GM18951 (cell line): Measurements from ENCODE around the gene NPR2.

Experiments
- POLR2A ChIP-seq: IDR thresholded peaks from 4 replicates; pipeline ENCODE4 v1.6.1; 2011; ENCODE audit warnings: mild to moderate bottlenecking; ENCODE audit not compliant: insufficient read length, insufficient read depth; ENCODE audit errors: extremely low read depth
- in situ Hi-C: fragments of 300-500 bp; cut with MboI; formaldehyde crosslinking; loops from one replicate; pipeline ENCODE4 v1.12.0; 2022; ENCODE audit warnings: low sequenced_read_pairs, mixed read lengths, inconsistent platforms; ENCODE audit not compliant: unreplicated experiment

Gene NPR2

DNA sequence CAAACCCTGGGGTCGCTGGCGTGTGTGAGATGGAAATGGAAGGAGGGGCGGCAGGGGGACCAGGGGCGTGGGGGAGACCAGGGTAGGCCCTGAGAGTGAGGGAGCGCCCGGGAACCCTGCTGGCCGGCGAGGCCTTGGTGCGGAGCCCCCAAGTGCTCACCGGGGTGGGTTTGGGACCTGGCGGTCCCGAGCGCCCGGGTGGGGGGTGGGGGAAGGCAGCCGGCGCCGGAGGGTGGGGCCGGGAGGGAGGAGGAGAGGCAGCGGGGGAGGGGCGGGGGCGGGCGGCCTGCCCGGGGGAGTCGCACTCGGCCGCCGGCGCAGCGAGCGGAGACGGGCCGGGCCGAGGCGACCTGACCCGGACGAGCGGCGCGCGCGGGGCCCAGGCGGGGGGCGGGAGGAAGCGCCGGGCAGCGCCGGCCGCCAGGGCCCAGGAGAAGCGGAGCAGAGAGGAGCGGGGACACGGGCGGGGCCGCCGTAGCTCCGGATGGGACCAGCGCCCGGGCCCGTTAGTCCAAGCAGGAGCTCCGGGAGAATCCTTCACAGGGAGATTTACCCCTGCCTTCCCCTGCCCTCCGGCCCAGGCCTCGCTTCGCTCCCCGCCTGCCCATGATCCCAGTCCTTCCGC, at the start of gene NPR2:
Gene NPR2, plus strand, starts transcription at position 295 of the 625 bp plus-strand sequence. CDS start 818 bp downstream, outside the sequence.
- TF ChIP-seq POLR2A: no peak
- in situ Hi-C loops: loop anchor here (25.0 kb wide), 1 partner anchor 96 kb away; no protein-coding TSS in a partner anchor

DNA sequence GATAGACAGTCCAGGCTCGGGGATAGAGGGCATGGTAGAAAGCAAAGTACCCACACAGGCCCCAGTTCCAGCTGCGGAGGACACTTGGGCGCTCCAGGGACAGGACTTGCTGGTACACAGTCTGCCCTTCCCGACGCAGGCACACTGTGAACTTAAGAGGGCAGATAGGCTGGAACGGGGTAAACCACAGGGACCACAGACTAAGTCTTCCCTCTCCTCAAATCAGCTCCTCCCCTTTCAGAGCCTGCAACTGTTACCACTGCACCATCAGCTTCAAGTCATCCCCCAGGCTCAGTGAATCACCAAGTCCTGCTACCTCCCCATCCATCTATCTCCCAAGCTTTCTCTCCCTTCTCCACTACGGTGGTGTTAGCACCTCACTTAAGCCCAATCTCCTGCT, 49.7 kb upstream of the NPR2 start:
- in situ Hi-C loops: no loop called here
- TF ChIP-seq POLR2A: no peak

DNA sequence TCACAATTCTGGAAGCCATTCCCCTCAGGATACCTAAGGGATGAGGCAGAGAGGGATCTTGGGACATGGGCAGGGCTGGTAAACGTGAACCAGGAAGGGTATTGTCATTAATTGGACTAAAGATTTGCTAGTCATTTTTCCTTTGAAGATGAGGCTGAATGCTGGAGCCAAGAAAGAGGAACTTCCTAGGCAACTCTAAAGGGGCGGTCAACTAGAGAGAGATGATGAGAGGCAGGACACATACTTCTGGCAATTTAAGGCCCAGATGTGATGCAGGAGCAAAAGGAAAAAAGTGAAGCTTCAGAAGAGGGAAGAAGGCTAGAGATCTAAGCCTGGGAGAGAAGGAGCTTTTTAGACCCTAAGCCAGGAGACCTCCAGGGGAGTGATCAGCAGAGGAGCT, 47.9 kb upstream of the NPR2 start:
- in situ Hi-C loops: no loop called here
- no peak for TF ChIP-seq POLR2A

DNA sequence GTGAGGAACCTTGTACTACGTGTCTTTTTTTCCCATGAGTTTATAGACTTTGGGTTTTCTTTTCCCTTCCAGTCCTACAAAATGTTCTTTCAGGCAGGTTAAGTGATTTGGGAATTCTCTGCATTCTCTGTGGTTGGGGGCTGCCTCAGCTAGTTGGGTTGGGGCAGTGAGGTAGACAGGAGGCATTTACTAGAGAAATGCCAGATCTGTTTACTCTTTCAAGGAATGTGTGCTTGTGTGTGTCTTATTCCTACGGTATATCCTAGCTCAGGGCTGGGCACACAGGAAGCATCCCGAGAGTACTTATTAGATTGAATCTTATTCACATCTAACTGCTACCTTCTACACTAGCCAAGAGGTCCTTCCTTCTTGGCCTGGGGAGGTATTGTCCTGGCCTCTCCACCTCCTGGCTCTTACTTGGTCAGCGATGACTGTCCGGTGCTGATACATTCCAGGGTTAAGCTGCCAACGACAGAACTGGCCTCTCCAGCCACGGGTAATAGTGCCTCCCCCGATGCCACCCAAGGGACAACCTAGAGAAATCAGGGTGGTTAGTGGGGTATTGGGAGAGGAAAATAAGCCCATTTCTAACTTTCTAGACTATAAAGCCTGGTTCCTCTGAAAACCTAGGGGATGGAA, 47.4 kb upstream of the NPR2 start:
- in situ Hi-C loops: no loop called here
- TF ChIP-seq POLR2A: no peak

DNA sequence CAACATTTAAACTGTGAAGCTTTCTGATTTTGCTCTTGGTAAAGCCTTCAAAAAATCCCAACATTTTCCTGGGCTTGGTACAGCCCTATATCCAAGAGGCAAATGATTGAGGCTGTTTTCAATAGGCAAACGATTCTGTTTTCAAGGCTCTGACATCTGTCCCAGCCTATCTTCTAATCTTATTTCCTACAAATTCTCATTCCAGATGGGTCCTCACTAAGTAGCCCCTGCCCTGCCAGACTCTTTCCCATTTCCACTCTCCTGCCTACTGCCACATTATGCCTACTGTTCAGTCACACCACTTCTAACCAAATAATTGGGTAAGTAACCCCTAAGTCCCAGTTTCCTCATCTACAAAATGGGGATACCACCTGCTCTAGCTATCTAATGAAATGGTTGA, 45.8 kb upstream of the NPR2 start:
- no peak for TF ChIP-seq POLR2A

DNA sequence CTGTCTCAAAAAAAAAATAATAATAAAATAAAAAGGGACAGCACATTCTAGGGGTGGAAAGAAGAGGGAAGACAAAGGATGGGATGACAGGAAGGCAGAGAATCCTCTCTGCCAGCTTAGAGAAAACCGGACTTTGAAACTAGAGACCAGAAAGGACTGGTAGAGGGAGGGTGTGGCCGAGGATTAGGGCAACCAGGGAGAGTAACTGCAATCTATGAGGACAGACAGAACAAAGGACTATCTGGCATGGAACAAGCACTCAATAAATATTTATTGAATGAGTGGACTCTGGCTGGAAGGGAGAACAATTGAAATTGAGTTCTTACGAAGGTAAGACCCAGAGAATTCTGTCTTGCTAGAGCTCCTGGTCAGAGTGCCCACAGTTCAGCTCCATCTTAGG, 44.8 kb upstream of the NPR2 start:
- no peak for TF ChIP-seq POLR2A
- in situ Hi-C loops: no loop called here

More for the DNA sequence above, 45.8 kb upstream of the NPR2 start:
- in situ Hi-C loops: no loop called here

DNA sequence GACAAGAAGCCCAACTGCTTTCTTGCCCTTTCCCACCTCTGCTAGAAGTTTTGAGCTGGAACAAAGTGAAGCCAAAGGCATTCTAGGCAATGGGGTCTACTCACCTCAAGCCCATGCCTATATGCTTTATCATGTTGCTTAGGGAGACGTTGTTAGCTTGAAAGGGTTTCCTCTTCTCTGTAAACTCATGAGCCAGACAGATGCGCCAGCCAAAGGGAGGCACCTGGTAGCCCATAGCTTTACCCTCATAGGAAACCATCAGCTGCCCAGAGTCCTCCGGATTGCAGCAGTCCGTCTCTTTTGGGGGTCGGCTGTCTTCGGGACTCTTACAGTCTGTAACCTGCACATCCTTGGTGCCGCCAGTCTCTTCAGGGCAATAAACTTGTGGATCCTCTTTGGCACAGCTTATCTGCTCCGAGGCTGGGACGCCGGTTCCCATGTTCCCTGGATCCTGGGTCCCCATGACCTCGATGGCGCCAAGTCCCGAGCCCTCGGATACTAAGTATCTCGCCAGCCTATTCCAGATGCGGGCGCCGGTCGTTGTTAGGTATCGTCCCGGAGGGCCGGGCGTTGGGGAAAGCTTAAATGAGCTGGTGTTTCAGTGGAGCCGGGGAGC, 43.0 kb upstream of the NPR2 start:
- no peak for TF ChIP-seq POLR2A
- in situ Hi-C loops: no loop called here

DNA sequence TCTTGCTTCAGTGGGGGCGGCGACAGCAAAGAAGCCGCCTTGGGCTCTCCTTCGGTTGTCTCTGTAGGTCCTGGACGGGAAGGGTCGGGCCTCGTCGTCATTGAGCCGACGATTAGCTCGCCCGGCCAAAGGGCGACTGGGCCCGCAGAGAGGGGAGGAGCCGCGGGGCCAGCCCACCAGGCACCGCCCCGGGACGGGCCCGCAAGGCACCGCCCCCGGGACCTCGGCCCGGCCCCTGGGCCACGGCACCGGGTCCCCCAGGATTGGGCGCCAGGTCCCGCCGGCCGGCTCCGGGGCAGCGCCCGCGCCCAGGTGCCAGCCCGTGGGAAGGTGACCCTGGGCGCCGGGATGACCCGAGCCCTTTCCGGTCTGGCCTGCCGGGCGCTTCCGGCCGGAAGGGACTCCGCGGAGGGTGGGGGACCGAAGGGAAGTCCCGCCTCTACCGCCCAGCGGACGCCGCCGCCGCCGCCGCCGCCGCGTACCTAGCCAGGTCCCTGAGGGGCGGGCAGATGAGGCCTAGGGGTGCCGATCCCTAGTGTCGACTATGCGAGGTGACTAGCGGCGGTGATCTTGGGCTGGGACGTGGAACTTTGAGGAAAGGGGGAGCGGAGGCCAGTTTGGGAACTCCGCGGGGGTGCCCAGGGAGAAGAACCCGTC, 42.4 kb upstream of the NPR2 start, which contains the start of the genes GBA2 and RGP1:
Gene GBA2, minus strand, starts transcription at position 371 of the 657 bp plus-strand sequence. CDS start 524 bp downstream, outside the sequence.
Gene RGP1, plus strand, starts transcription at position 430 of the 657 bp plus-strand sequence. CDS start 469 bp downstream, outside the sequence.
- peak; percentile 85 for TF ChIP-seq POLR2A
- in situ Hi-C loops: no loop called here

DNA sequence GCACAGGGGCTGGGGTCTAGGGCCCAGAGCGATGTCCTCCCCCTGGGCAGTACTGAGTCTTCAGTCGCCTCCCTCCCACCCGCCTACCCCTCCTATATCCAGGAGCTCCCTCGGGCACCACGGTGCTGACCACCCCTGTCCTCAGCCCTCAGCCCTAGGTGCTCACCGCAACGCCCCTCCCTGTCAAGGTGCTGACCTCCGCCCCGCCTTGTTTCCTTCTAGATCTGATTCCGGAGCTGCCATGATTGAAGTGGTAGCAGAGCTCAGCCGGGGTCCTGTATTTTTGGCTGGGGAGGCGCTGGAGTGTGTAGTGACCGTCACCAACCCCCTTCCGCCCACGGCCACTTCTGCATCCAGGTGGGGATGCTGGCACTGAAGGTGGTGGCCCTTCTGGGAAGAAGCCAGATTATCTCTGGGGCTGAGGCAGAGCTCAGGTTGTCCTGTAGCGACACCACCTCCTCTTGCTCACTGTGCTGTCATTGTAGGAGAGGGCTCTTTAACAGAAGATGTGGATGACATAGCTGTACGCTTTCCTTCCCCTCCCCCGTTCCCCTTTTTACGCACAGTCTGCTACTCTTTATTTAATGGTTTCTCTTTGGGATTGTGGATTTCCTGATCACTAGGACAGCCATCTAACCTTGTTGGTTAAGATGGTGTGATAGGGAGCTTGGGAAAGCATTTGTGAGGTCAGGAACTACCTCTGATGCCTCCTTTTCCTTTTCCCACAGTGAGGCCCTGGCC, 41.7 kb upstream of the NPR2 start:
- in situ Hi-C loops: no loop called here

DNA sequence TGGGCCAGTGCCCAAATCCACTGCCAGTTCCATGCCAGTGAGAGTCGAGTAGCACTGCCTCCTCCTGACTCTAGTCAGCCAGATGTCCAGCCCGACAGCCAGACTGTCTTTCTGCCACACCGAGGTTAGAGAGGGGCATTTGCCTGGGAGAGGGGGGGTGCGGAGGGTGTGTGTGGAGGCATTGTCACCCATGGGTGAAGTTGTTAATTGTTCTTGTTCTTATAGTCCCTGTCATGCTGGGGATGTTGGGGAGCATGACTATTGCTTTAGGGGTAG, 41.2 kb upstream of the NPR2 start:
- no peak for TF ChIP-seq POLR2A
- in situ Hi-C loops: no loop called here

More for the DNA sequence above, 41.7 kb upstream of the NPR2 start:
- TF ChIP-seq POLR2A: no peak

DNA sequence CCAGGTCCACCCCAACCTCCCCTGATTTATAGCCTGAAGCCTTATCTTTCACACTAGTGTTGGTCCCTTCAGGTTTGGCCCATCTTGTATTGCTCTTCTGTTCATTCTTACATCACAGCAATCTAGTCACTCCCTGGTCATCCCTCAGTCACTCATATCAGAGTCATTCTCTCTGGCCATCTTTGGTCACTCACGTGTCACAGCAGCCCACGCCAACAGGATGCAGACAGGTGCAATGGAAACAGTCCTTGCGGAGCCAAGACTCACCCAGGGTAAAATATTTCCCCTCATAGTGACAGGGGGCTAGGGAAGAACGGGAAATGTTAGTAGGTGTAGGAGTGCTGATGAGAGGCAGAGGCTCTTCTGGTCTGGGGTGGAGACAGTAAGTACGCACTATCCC, 37.9 kb upstream of the NPR2 start:
- in situ Hi-C loops: no loop called here
- no peak for TF ChIP-seq POLR2A

DNA sequence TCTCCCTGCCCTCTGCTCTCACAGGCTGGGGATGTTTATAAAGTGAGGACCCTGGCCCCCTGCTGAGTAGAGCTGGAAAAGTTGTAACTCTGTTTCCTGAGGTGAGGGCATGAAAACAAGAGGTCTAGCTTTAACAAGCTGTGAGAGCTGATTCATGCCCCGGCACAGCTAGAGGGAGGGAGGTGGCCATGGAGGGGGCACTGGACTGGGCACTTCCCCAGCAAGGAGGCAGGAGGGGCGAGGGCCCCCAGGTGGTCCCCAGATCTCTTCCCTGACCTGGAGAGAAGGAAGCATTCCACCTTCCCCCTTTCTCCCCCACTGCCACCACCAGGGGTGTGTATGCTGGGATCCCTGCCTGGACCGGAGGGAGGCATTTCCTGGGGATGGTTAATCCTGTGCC, 37.1 kb upstream of the NPR2 start, which contains the start of gene MSMP:
Gene MSMP, minus strand, starts transcription at position 13 of the 400 bp plus-strand sequence. CDS start 147 bp downstream, outside the sequence.
- in situ Hi-C loops: no loop called here
- TF ChIP-seq POLR2A: no peak

DNA sequence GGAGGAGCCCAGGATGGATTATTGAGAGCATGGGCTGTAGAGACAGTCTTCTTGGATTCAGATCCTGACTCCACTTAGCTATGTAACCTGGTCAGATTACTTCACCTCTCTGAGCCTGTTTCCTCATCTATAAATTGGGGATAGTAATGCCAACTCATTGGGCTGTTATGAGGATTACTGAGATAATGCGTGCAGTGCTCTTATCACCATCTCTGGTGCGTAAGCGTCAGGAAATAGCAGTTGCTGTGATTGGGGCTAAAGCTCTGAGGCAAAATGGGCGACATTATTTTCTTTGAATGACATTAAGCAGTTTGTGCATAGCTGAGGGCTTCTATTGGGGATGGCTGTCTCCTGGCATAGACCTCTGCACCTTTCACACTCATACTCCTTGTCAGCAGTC, 36.3 kb upstream of the NPR2 start:
- in situ Hi-C loops: no loop called here
- TF ChIP-seq POLR2A: no peak
